ENCODE data around the gene AHDC1.

Gene AHDC1

DNA sequence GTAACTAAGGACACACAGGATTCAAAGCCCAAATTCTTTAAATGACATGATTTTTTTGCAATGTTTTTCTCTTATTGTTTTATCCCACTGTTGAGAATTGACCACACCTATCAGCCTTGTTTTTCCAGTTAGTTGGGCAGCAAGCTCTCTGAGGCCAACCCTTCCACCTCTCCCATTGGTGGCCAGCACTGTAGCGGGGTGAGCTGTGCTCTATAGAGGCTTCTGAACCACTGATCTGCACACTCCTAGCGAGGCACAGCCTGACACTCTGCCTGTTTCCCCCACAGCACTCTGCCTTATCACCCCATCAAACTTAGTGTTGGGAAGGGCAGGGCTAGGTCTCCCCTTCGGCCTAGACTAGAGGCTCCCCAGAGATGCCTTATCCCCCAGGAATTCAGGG is 19.5 kb downstream of the AHDC1 start:
- no peak overlapping the region for H3K4me2 ChIP-seq (ENCODE audit: low read length)
- no peaks in the 10 kb centered on the region for H3K36me3 ChIP-seq (ENCODE audit: control insufficient read depth, low read length)
- H3F3A ChIP-seq (ENCODE audit: control insufficient read depth, insufficient read depth) = peaks cover 3% of the 10 kb centered on the region; the same call in 1 of the 2 replicates
- TF ChIP-seq, protein P1, sequence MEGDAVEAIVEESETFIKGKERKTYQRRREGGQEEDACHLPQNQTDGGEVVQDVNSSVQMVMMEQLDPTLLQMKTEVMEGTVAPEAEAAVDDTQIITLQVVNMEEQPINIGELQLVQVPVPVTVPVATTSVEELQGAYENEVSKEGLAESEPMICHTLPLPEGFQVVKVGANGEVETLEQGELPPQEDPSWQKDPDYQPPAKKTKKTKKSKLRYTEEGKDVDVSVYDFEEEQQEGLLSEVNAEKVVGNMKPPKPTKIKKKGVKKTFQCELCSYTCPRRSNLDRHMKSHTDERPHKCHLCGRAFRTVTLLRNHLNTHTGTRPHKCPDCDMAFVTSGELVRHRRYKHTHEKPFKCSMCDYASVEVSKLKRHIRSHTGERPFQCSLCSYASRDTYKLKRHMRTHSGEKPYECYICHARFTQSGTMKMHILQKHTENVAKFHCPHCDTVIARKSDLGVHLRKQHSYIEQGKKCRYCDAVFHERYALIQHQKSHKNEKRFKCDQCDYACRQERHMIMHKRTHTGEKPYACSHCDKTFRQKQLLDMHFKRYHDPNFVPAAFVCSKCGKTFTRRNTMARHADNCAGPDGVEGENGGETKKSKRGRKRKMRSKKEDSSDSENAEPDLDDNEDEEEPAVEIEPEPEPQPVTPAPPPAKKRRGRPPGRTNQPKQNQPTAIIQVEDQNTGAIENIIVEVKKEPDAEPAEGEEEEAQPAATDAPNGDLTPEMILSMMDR (IDR thresholded peaks at IDR 0.05; ENCODE audit: low read depth, low read length, poor library complexity, severe bottlenecking) = no peak
- TF ChIP-seq EZH2phosphoT487 (IDR thresholded peaks at IDR 0.05; ENCODE audit: borderline replicate concordance, low read length) = no peak
- H3K9me3 ChIP-seq (ENCODE audit: control insufficient read depth, insufficient read depth, low read length) = no peaks in the 10 kb centered on the region
- no peaks in the 10 kb centered on the region for H4K20me1 ChIP-seq (ENCODE audit: control insufficient read depth, insufficient read depth, low read depth, low read length)
- H3K27ac ChIP-seq (ENCODE audit: low read depth, low read length) = no peak overlapping the region
- H3K4me3 ChIP-seq (ENCODE audit: low read length) = no peak overlapping the region
- no peaks in the 10 kb centered on the region for H3K4me1 ChIP-seq (ENCODE audit: control insufficient read depth, low read length)
- H3K9me2 ChIP-seq (replicated peaks; ENCODE audit: control insufficient read depth, low read length) = no peaks in the 10 kb centered on the region
- H3K27me3 ChIP-seq (ENCODE audit: control insufficient read depth, low read length) = no peaks in the 10 kb centered on the region
- H3K79me2 ChIP-seq (ENCODE audit: control insufficient read depth, low read length) = no peaks in the 10 kb centered on the region

DNA sequence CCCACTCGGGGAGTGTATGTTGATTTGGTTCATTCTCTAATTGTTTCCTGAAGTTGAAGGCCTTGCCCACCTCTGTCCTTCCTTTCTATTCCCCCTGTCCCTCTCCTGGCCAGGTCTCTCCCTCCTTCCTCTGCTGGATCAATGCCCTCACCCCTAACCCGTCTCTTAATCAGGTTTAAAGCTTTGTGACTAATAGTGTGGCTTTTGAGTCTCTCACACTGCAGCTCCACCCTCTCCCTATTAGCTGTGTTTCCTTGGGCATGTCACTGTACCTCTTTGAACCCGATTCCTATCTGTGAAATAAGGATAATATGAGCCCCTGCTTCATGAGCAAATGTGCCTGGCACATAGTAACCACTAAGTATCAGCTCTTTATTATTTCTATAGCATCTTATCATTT is 20.5 kb downstream of the AHDC1 start:
- Histone ChIP-seq H3K36me3 (ENCODE audit: control insufficient read depth, low read length) (no peaks in the 10 kb centered on the region), H3K9me3 (ENCODE audit: control insufficient read depth, insufficient read depth, low read length) (no peaks in the 10 kb centered on the region), H3K79me2 (ENCODE audit: control insufficient read depth, low read length) (no peaks in the 10 kb centered on the region), H3K4me3 (ENCODE audit: low read length) (no peak overlapping the region), H4K20me1 (ENCODE audit: control insufficient read depth, insufficient read depth, low read depth, low read length) (no peaks in the 10 kb centered on the region), H3F3A (ENCODE audit: control insufficient read depth, insufficient read depth) (peaks cover 5% of the 10 kb centered on the region; the same call in 1 of the 2 replicates), H3K9me2 (replicated peaks; ENCODE audit: control insufficient read depth, low read length) (no peaks in the 10 kb centered on the region), H3K4me1 (ENCODE audit: control insufficient read depth, low read length) (no peaks in the 10 kb centered on the region; the same call in 1 of the 2 replicates), H3K27me3 (ENCODE audit: control insufficient read depth, low read length) (no peaks in the 10 kb centered on the region), H3K27ac (ENCODE audit: low read depth, low read length) (no peak overlapping the region), H3K4me2 (ENCODE audit: low read length) (no peak overlapping the region)
- no peak for TF ChIP-seq EZH2phosphoT487 (IDR thresholded peaks at IDR 0.05; ENCODE audit: borderline replicate concordance, low read length)
- TF ChIP-seq, protein P1 (IDR thresholded peaks at IDR 0.05; ENCODE audit: low read depth, low read length, poor library complexity, severe bottlenecking) = no peak

DNA sequence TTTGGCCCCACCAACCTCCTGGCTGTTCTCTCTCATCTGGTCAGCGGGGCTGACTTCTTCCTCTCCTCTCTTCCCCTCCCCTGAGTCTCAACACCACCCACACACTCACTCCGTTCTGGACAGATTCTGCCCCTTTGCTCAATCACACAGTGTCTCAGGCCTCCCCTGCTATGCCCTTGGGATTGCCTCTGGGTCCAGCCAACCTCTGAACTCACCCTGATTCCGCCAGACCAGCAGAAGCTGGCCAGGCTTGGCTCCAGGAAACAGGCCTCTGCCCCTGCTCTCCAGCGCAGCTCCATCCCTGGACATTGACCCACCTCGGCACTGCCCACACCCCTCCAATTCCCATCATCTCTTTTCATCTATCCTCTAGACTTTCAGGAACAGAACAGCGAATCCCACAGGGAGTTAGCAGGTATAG is 22.1 kb downstream of the AHDC1 start:
- Histone ChIP-seq H3K36me3 (ENCODE audit: control insufficient read depth, low read length) (no peaks in the 10 kb centered on the region), H3K4me1 (ENCODE audit: control insufficient read depth, low read length) (peaks cover 14% of the 10 kb centered on the region), H3K79me2 (ENCODE audit: control insufficient read depth, low read length) (no peaks in the 10 kb centered on the region; the same call in 1 of the 2 replicates), H3F3A (ENCODE audit: control insufficient read depth, insufficient read depth) (peaks cover 5% of the 10 kb centered on the region; the same call in 1 of the 2 replicates), H4K20me1 (ENCODE audit: control insufficient read depth, insufficient read depth, low read depth, low read length) (peaks cover 1% of the 10 kb centered on the region; the same call in 1 of the 2 replicates), H3K9me3 (ENCODE audit: control insufficient read depth, insufficient read depth, low read length) (no peaks in the 10 kb centered on the region), H3K27ac (ENCODE audit: low read depth, low read length) (no peak overlapping the region), H3K4me3 (ENCODE audit: low read length) (no peak overlapping the region), H3K27me3 (ENCODE audit: control insufficient read depth, low read length) (no peaks in the 10 kb centered on the region), H3K4me2 (ENCODE audit: low read length) (no peak overlapping the region), H3K9me2 (replicated peaks; ENCODE audit: control insufficient read depth, low read length) (no peaks in the 10 kb centered on the region)
- TF ChIP-seq, protein P1 (IDR thresholded peaks at IDR 0.05; ENCODE audit: low read depth, low read length, poor library complexity, severe bottlenecking) = no peak
- TF ChIP-seq EZH2phosphoT487 (IDR thresholded peaks at IDR 0.05; ENCODE audit: borderline replicate concordance, low read length) = no peak
